M059J (cell line): ENCODE results near the gene LGALS7B. TPM values are rescaled to one million over a fixed set of nuclear protein-coding genes. Genes with fewer than 3 reads are reported as not detected.
A peak's percentile ranks its signal among the peaks of the same experiment; 100 is the strongest.
"Not testable (repeated sequence)": the region's sequence is repeated elsewhere in the genome, so short reads cannot be mapped to it uniquely, and the experiment has no call there.

Source experiments
- DNase-seq: peaks from one replicate; pipeline ENCODE4 v3.0.0-alpha.2; 2012; ENCODE audit warnings: low read depth
- total RNA-seq: library from RNA; depleted of rRNA; stranded (reverse); fragments of >200 nt; shearing (Covaris generic); gene quantifications from 2 replicates; pipeline ENCODE4 v1.2.3, GENCODE V29; 2014

The LGALS7B gene
- total RNA-seq, 1 experiment from 2014 or later, result not detected

GRCh38 chr19:38819231-38819920 lies 30.4 kb downstream of the LGALS7B start:
- DNase-seq, result no peak

GRCh38 chr19:38821230-38821825 lies 32.3 kb downstream of the LGALS7B start:
- DNase-seq, result not testable (repeated sequence)

GRCh38 chr19:38825936-38826335 lies 36.9 kb downstream of the LGALS7B start:
- not testable (repeated sequence) for DNase-seq

GRCh38 chr19:38826856-38827551 lies 38.0 kb downstream of the LGALS7B start:
- DNase-seq, result peak; percentile 53

- not testable (repeated sequence) for DNase-seq
Measured at GRCh38 chr19:38829203-38829602, 40.2 kb downstream of the LGALS7B start.

- DNase-seq, result peak; percentile 70
Measured at GRCh38 chr19:38830039-38830733, 41.2 kb downstream of the LGALS7B start.

GRCh38 chr19:38831142-38831605 lies 42.2 kb downstream of the LGALS7B start:
- DNase-seq, result peak; percentile 99

- DNase-seq, result no peak
Measured at GRCh38 chr19:38833092-38833425, 44.1 kb downstream of the LGALS7B start.

GRCh38 chr19:38834104-38834490 lies 45.1 kb downstream of the LGALS7B start:
- no peak for DNase-seq

- DNase-seq, result no peak
Measured at GRCh38 chr19:38834590-38834989, 45.6 kb downstream of the LGALS7B start.

- no peak for DNase-seq
Measured at GRCh38 chr19:38836159-38836982, 47.4 kb downstream of the LGALS7B start.

GRCh38 chr19:38836983-38837626 lies 48.1 kb downstream of the LGALS7B start:
- no peak for DNase-seq

GRCh38 chr19:38837656-38838121 lies 48.7 kb downstream of the LGALS7B start:
- peak; percentile 97 for DNase-seq

- DNase-seq, result peak; percentile 90
Measured at GRCh38 chr19:38838208-38838985, 49.4 kb downstream of the LGALS7B start.

GRCh38 chr19:38838986-38839761 lies 50.2 kb downstream of the LGALS7B start:
- no peak for DNase-seq

- peak; percentile 58 for DNase-seq
Measured at GRCh38 chr19:38839816-38840582, 51.0 kb downstream of the LGALS7B start.

GRCh38 chr19:38840583-38840968 lies 51.6 kb downstream of the LGALS7B start:
- DNase-seq, result no peak
